GM18519 (cell line): Measurements from ENCODE around the gene CFP.
"Not testable (repeated sequence)": the region's sequence is repeated elsewhere in the genome, so short reads cannot be mapped to it uniquely, and the experiment has no call there.

Source experiments
- ATAC-seq: cut with Tn5 transposase; IDR thresholded peaks from one replicate; pipeline ENCODE4 v1.9.1; 2021; ENCODE audit warnings: mild to moderate bottlenecking, moderate library complexity; ENCODE audit not compliant: unreplicated experiment, low FRiP score

The CFP gene

DNA sequence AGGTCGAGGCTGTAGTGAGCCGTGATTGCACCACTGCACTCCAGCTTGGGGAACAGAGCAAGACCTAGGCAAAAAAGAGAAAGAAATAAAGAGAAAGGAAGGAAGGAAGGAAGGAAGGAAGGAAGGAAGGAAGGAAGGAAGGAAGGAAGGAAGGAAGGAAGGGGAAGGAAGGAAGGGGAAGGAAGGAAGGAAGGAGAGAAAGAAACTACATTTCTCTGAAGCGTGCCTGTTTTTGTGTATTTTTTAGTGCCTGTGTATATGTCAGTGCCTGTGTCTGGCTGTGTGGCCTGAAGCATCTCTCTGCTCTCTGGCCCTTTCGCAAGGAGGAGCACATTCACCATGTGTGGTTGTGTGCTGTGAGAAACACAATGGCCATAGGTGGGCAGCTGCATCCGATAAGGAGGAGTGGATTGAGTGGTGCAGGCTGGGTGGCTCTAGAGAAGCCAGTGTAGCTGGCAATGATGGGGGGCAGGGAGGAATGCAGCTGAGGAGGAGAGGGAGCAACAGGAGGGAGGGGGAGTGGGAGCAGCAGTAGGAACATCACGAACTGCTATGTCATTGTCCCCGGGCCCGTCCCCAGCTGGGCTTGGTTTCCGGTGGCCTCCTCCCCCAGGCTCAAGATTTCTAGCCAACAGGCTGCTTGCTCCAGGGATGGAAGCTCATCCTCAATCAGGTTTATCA is 21.5 kb downstream of the CFP start:
- ATAC-seq: no peak

DNA sequence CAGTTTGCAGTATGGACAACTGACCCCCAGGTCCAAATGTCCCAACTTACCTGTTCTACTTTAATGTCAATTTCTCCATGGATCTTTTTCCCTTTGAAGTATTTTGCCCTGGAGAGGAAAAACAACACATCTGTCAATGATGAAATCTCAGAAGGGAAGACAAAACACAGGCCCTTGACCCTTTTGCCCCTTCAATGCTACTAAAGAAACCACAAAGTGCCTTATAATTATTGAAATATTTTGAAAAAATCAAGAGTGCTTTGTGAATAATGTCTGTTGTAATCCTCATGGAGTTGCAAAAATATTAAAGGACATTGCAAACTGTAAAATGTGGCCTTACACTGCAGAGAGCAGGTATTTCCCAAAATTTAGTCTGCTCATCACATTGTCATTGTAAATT is 22.6 kb downstream of the CFP start:
- no peak for ATAC-seq

DNA sequence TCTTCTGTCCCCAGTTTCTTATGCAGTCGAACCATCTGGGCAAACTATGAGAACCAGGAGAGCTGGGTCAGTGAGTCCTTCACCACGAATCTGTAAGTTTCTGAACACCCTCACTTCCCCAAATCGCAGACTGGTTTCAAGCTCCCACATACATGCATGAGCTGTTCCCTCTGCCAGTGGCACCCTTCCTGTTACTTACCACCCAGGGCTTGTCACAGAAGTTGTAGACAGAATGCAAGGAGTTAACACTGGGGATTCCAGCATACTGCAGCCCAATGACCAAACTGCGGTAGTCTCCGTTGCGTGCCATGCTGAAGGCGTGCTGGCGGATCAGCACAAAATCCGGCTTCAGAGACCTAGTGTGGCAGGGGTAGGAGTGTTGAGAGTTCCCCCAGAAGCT is 24.7 kb downstream of the CFP start:
- no peak for ATAC-seq

DNA sequence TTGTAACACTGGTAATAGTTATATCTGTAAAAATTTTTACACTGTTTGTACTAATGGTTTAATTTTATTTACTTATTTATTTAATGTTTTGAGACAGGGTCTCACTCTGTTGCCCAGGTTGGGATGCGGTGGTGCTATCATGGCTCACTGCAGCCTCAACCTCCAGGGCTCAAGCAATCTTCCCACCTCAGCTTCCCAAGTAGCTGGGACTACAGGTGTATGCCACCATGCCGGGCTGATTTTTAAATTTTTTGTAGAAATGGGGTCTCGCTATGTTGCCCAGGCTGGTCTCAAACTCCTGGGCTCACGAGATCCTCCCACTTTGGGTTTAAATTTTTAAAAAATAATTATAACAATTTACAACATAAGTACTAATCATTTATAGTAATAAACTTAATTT is 26.6 kb downstream of the CFP start:
- not testable (repeated sequence) for ATAC-seq

DNA sequence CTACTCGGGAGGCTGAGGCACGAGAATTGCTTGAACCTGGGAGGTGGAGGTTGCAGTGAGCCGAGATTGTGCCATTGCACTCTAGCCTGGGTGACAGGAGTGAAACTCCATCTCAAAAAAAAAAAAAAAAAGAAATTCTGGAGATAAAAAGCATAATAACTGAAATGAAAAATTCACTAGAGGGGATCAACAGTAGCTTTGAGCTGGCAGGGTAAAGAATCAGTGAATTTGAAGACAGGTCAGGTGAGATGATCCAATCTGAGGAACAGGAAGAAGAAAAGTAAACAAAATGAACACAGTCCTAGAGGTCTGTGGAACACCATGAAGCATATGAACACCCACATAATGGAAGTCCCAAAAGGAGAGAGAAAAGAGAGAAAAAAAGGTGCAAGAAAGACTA is 32.5 kb downstream of the CFP start:
- ATAC-seq: no peak

DNA sequence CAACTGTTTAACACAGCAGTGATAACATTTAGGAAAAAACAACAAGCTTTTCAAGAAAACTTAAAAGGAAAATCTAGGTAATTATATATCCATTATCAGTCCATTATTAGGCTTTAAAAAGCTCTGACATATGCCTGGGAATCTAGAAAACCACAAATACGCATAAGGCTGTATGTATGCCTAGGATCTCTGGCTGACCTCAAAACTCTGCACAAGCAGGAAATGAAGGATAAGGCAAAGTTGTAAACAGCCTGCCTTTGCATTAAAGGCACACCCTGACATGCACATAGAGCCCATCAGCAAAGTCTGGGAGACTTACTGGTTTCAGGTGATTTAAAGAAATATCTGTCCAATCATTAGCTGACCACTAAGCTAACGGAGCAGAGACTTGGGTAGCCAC is 33.5 kb downstream of the CFP start:
- no peak for ATAC-seq

DNA sequence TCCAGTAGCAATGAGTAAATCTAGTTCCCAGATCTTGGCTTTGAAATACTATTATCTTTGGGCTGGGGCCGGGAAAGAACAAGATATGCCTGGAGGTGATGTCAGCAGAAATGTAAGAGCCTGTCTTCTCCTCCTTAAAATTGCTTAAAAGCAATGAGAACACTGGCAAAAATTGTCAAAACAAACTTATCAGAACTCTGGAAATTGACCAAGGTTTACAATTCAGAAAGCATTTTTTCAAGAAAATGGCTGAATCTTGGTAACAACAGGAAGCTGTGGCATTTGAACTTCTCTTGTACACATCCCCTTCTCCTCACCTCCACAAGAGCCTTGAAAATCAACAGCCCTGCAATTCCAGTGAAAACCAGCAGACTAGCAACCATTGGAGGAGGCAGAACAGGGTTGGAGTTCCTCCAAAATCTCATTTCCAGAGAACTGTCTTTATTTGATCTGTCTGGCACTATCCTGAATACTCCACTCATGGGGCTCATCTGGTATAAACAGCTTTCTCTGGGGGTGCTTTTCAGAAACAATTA is 33.9 kb downstream of the CFP start:
- no peak for ATAC-seq

DNA sequence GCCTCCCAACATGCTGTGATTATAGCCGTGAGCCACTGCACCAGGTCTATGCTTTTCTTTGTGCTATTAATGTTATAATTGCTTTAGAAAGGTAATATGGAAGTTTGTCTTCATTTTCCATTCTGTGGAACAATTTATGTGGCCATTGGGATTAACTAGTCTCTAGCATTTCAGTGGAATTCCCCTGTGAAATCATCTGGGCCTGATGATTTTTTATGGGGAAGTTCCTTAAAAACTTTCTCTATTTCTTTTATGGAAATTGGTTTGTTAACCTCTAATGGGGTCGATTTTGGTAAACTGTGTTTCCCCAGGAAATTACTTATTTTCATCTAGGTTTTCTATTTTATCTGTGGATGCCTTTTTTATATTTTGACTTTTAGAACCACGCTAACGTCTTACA is 36.2 kb downstream of the CFP start:
- no peak for ATAC-seq

DNA sequence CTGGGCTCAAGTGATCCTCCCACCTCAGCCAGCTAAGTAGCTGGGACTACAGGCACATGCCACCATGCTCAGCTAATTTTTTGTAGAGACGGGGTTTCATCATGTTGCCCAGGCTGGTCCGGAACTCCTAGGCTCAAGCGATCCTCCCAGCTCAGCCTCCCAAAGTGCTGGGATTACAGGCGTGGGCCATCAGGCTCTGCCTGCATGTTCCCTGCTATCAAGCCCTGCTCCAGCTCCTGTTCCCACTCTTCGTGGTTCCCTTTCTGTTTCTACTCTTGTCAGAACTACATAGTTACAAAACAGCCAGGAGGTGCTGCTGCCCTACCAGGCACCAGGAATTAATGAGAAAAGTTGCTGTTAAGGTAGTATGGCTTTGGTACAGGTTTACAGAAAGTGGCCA is 38.7 kb downstream of the CFP start:
- ATAC-seq: no peak

DNA sequence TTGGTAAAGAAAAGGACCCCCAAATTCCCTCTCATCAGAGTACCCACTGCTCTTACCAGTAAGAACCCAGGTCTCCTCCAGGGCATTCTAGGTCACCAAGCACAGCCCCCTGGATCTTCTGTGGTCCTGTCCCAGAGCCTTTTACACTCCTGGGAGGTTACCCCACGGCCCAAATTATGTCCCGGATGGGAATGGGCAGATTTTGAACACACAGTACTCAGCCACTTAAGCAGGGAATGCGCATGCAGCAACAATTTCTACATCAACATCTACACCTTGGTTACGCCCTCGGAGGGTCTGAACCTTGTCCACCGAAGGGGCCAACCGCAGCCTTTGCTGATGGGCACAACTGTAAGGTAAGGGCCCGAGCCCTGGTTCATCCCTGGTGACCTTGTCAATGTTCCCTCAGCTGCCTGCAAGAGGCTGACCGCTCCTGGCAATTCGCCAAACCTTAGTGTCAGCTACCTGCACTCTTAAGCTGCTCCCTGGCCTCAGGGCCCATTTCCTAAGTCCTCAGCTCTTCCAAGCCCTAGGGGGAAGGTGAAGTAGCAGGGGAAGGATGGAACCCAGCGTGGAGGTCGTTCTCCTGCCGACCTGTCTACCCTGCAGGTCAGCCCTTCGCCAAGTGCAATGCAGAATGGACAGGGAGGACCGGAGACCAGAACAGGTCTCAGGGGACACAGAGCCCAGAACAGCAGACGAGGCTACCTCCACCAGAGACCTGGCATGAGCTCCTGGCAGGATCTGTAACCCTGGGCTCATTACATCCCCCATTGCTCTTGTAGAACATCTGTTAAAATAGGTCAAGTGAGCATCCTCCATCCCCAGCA is 41.6 kb downstream of the CFP start:
- no peak for ATAC-seq

DNA sequence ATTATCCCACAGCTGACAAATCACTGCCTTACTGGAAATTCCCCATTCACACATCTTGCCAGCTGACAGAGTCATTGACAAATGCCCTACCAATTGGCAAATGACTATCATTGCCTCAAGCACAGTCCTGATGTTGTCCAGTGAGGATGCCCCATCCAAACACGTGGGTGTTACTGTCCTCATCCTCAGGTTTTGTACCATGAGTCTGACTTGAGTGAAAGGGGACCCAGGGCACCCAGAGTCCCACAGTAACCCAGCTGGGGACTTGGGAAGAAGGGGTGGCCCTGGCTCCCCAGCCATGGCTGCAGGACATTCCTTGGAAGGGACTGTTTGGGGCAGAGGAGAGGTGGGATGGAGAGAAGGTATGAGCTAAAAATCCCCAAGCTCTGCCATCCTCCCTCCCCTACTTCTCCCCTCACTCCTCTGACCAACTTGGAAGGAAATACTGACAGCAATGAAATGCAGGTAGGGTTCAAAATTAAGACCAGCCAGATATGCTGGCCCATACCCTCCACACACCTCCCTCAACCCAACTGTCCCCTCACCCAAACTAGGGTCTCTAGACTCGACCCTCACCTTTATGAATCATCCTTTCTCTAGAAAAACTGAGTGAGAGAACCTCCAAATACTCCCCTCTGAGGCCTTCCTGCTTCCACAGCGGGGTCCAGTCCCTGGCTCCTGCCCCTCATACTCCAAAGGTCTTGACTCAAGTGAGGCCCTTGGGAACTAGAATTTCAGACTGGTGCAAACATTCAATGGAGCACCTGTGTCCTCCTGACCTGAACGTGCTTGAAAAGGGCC is 42.4 kb downstream of the CFP start:
- no peak for ATAC-seq

DNA sequence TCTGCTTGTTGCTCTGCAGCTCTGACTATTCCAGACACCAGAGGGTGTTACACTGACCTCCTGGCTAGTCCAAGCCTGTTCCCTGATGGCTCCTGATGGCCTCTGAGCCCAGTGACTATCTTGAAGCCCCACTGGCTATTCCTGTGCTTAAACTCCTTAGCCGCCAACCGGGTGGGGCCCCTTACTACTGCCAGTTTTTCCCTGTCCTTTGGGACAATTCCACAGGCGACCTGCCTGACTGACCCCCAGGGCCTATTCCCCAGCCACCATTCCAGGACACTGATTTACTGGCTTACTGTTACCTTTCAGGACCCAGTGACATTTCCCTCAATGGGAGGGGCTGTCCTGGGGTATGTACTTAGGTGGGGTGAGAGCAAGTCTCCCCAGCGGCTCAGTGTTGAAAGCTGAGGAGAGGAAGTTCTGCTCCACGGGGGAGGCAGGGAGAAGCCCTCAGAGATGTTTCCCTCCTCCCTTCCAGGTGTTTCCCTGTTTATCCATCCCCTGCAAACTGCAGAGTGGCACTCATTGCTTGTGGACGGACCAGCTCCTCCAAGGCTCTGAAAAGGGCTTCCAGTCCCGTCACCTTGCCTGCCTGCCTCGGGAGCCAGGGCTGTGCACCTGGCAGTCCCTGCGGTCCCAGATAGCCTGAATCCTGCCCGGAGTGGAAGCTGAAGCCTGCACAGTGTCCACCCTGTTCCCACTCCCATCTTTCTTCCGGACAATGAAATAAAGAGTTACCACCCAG is 43.5 kb downstream of the CFP start:
- no peak for ATAC-seq

DNA sequence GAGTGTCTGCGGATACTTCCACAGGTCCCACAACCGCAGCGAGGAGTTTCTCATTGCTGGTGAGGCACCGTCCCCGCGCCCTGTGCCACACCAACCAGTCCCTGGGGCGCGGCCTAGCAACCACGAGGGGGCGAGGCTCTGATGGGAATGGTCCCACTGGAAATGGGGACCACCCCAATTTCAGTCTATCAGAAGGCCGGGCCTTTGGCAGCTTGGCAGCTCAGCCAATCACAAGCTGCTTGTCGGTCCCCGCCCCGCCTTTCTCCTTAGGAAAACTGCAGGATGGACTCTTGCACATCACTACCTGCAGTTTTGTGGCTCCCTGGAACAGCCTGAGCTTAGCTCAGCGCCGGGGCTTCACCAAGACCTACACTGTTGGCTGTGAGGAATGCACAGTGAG is 44.5 kb downstream of the CFP start:
- no peak for ATAC-seq

DNA sequence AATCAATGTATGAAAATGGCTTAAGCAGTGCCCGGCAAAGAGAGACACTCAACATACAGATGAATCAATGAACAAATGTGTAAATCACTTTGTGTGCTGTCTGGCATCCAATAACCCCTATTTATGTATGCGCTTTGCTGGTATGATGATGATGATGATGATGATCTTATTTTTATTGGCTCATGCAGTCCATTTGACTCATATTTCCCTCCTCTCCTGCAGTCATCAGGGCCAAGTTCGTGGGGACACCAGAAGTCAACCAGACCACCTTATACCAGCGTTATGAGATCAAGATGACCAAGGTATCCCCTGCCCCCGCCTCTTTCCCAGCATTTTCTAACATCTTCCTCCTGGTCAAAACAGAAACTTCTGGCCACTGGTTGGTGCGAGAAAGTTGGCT is 45.0 kb downstream of the CFP start:
- ATAC-seq: no peak

DNA sequence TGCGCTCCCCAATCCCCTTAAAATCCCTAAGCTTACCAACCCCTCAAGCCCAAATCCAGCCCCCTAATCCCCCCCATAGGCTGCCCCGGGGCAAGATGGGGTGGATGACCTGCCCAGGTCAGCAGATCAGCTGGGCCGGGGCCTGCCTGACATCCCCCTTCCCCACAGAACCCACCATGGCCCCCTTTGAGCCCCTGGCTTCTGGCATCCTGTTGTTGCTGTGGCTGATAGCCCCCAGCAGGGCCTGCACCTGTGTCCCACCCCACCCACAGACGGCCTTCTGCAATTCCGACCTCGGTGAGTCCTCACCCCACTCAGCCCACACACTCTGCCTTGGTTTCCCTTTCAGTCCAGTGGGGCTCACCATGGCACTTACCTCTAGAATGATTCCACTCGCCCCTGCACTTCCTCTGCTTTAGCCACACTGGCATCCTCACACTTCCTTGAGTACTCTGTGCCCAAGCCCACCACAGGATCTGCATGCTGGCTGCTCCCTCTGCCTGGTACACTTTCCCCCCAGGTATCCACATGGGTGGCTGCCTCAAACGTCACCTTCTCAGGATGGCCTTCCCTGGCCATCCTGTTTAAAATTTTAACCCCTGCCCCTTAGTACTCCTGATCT is 46.4 kb downstream of the CFP start:
- no peak for ATAC-seq

DNA sequence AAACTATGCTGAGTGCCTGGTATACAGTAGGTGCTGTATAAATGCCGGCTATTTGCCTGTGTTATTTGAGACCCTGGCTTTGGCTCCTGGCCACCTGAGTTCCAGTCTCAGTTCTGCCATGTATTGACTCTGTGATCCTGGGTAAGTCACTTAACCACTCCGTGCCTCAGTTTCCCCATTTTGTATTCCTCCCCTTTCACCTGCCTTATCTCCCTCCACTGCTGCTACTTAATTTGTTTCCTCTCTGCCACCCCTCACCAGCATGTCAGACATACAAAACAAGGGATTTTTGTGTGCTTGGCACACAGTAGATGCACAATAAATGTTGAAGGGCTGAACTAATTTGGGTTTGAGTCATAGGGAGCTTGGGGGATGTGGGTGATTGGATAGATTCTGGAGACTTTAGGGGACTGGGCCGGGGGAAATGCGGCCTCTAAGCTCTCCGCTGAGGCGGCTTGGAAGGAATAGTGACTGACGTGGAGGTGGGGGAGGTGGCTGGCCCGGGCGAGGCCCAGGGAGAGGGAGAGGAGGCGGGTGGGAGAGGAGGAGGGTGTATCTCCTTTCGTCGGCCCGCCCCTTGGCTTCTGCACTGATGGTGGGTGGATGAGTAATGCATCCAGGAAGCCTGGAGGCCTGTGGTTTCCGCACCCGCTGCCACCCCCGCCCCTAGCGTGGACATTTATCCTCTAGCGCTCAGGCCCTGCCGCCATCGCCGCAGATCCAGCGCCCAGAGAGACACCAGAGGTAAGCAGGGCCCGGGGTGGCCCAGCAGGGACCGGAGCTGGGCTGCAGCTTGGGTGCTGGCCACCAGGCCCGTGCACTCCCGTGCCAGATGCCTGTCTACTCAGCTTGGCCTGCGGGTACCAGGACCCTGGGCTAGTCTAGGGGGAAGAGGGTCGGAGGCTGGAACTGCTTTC is 47.7 kb downstream of the CFP start, which contains the start of gene TIMP1:
Gene TIMP1, plus strand, starts transcription at position 706 of the 917 bp plus-strand sequence. CDS start 980 bp downstream, outside the sequence.
- no peak for ATAC-seq

DNA sequence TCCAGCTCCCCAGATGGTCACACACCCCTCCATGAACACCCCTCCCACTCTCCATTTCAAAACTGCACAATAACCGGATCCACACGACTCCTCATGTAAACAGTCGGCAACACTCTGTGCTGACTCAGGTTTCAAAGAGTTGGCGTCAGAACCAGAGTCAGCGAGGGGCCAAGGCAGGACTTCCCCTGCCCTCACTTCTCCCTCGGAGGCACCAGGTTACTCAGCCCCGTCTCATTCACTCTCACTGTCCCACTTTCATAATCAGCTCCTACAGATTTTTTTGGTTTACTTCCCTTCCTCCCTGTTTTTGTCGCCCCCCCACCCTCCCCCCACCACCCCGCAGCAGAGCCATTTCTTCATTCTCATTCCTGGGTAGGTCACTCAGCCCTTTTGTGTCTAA is 50.2 kb downstream of the CFP start:
- no peak for ATAC-seq

DNA sequence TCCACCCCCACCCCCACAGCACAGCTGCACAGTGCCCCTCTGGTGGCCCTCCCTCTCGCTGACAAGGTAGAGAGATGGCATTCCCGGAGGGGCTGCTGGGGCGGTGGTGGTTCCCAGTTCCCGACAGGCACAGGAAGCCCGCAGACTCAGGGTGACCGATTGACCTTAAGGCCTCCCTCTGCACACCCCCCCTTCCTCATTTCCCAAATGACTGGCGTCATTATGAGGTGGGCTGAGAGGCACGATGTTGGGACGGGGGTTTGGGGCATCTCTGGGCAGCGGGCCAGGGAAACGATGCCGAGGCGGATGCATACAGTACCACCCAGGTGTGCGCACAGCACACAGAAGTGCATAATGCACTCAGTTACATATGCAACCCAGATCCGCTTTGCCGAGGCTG is 51.0 kb downstream of the CFP start:
- ATAC-seq: no peak

DNA sequence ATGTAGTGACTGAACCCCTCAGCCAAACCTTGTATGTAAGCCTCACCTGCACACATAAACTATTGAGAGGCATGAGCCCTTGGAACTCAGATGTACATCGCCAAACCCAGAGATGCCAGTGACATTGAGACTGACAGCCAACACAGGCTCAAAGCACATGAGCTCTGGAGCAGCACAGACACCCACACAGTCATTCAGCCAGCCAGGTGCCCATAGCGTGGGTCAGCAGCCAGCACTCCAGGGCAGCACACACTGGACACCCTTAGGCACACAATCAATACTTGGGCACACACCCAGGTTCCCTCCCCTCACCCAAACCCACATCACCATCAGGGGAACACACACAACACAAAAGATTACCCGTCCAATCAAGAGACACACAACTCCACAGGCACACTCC is 51.8 kb downstream of the CFP start:
- ATAC-seq: no peak
